H9 (cell line): ENCODE measurements around the gene RALBP1. TPM values are rescaled to one million over a fixed set of nuclear protein-coding genes. Genes with fewer than 3 reads are reported as not detected.

Experiments
- DNase-seq: peaks from one replicate; pipeline ENCODE4 v3.0.0-alpha.2; 2017
- H2AFZ ChIP-seq: one replicate; pipeline ENCODE4 v1.6.1; 2013; ENCODE audit warnings: mild to moderate bottlenecking, low read length, control low read depth, moderate library complexity
- H2AK5ac ChIP-seq: 2 replicates; pipeline ENCODE4 v1.6.1; 2013; ENCODE audit warnings: low read length, control low read depth, mixed read lengths; ENCODE audit not compliant: insufficient read length
- H2BK120ac ChIP-seq: one replicate; pipeline ENCODE4 v1.6.1; 2013; ENCODE audit warnings: low read depth, mild to moderate bottlenecking, low read length, control low read depth, inconsistent platforms; ENCODE audit not compliant: poor library complexity, severe bottlenecking
- H2BK12ac ChIP-seq: 2 replicates; pipeline ENCODE4 v1.6.1; 2013; ENCODE audit warnings: low read length, control low read depth, mixed read lengths, low read depth; ENCODE audit not compliant: insufficient read length
- H2BK15ac ChIP-seq: 2 replicates; pipeline ENCODE4 v1.6.1; 2013; ENCODE audit warnings: low read depth, low read length, control low read depth
- H2BK20ac ChIP-seq: one replicate; pipeline ENCODE4 v1.6.1; 2013; ENCODE audit warnings: low read depth, mild to moderate bottlenecking, low read length, control low read depth, inconsistent platforms; ENCODE audit not compliant: poor library complexity, severe bottlenecking
- H2BK5ac ChIP-seq: 2 replicates; pipeline ENCODE4 v1.6.1; 2013; ENCODE audit warnings: low read length, control low read depth, mixed read lengths; ENCODE audit not compliant: insufficient read length
- H3K14ac ChIP-seq: 2 replicates; pipeline ENCODE4 v1.6.1; 2013; ENCODE audit warnings: low read length, control low read depth; ENCODE audit not compliant: insufficient read depth
- H3K18ac ChIP-seq: 2 replicates; pipeline ENCODE4 v1.6.1; 2013; ENCODE audit warnings: low read depth, mild to moderate bottlenecking, mixed read lengths, low read length, control low read depth; ENCODE audit not compliant: insufficient read length
- H3K23ac ChIP-seq: 2 replicates; pipeline ENCODE4 v1.6.1; 2013; ENCODE audit warnings: low read length, control low read depth, mixed read lengths, low read depth; ENCODE audit not compliant: insufficient read length
- H3K23me2 ChIP-seq: 2 replicates; pipeline ENCODE4 v1.6.1; 2013; ENCODE audit warnings: low read depth, mild to moderate bottlenecking, mixed read lengths, low read length, control low read depth; ENCODE audit not compliant: insufficient read length, poor library complexity, severe bottlenecking
- H3K27ac ChIP-seq: 2 replicates; pipeline ENCODE4 v1.5.1; 2013; ENCODE audit warnings: low read length, control low read depth, mixed read lengths, low read depth; ENCODE audit not compliant: insufficient read length
- H3K27me3 ChIP-seq: 2 replicates; pipeline ENCODE4 v1.6.1; 2013; ENCODE audit warnings: low read length, control low read depth, inconsistent platforms; ENCODE audit not compliant: insufficient read depth
- H3K4ac ChIP-seq: 2 replicates; pipeline ENCODE4 v1.6.1; 2013; ENCODE audit warnings: low read depth, mild to moderate bottlenecking, control low read depth, inconsistent platforms, low read length, moderate library complexity
- H3K4me1 ChIP-seq: 2 replicates; pipeline ENCODE4 v1.6.1; 2013; ENCODE audit warnings: low read length, control low read depth, inconsistent platforms; ENCODE audit not compliant: insufficient read depth
- H3K4me2 ChIP-seq: 2 replicates; pipeline ENCODE4 v1.6.1; 2013; ENCODE audit warnings: low read length, control low read depth, mixed read lengths; ENCODE audit not compliant: insufficient read length, insufficient read depth
- H3K56ac ChIP-seq: 2 replicates; pipeline ENCODE4 v1.6.1; 2013; ENCODE audit warnings: low read depth, mild to moderate bottlenecking, mixed read lengths, low read length, control low read depth; ENCODE audit not compliant: insufficient read length
- H3K79me1 ChIP-seq: 2 replicates; pipeline ENCODE4 v1.6.1; 2013; ENCODE audit warnings: low read depth, mild to moderate bottlenecking, moderate library complexity, low read length, control low read depth, inconsistent platforms; ENCODE audit not compliant: insufficient read depth, poor library complexity, severe bottlenecking
- H3K79me2 ChIP-seq: 2 replicates; pipeline ENCODE4 v1.6.1; 2013; ENCODE audit warnings: low read length, control low read depth, inconsistent platforms; ENCODE audit not compliant: insufficient read depth
- H3K9ac ChIP-seq: 2 replicates; pipeline ENCODE4 v1.6.1; 2013; ENCODE audit warnings: low read length, control low read depth, mixed read lengths; ENCODE audit not compliant: insufficient read length; ENCODE audit errors: extremely low read depth
- H3K9me3 ChIP-seq: one replicate; pipeline ENCODE4 v1.6.1; 2013; ENCODE audit warnings: low read depth, low read length, inconsistent platforms; ENCODE audit not compliant: control insufficient read depth
- H3T11ph ChIP-seq: one replicate; pipeline ENCODE4 v1.6.1; 2013; ENCODE audit warnings: mild to moderate bottlenecking, low read length, control low read depth, inconsistent platforms
- H4K20me1 ChIP-seq: one replicate; pipeline ENCODE4 v1.6.1; 2013; ENCODE audit not compliant: control insufficient read depth, insufficient read length, insufficient read depth
- H4K5ac ChIP-seq: 2 replicates; pipeline ENCODE4 v1.6.1; 2013; ENCODE audit warnings: low read depth, mild to moderate bottlenecking, mixed read lengths, low read length, control low read depth; ENCODE audit not compliant: insufficient read length
- H4K8ac ChIP-seq: replicated peaks from 2 replicates; pipeline ENCODE4 v1.6.1; 2013; ENCODE audit warnings: low read length, control low read depth, mixed read lengths, low read depth; ENCODE audit not compliant: insufficient read length
- H4K91ac ChIP-seq: 2 replicates; pipeline ENCODE4 v1.6.1; 2013; ENCODE audit warnings: low read depth, mild to moderate bottlenecking, moderate library complexity, mixed read lengths, low read length, control low read depth; ENCODE audit not compliant: insufficient read length
- H3K27ac Mint-ChIP-seq, 3 experiments: 2 replicates in 2 of 3; 3 replicates in 1 of 3; pipeline ENCODE4 v1.8.0; 2020 to 2021; ENCODE audit warnings: mixed read lengths in 3 of 3, mild to moderate bottlenecking in 1 of 3, moderate library complexity in 1 of 3
- H3K27me3 Mint-ChIP-seq: 2 replicates; pipeline ENCODE4 v1.8.0; 2021; ENCODE audit warnings: low read depth, mild to moderate bottlenecking, moderate library complexity, mixed read lengths
- H3K36me3 Mint-ChIP-seq, 3 experiments: 2 replicates in 2 of 3; 3 replicates in 1 of 3; pipeline ENCODE4 v1.8.0; 2020 to 2021; ENCODE audit warnings: low read depth in 3 of 3, mixed read lengths in 3 of 3; ENCODE audit not compliant: insufficient read depth in 1 of 3
- H3K4me1 Mint-ChIP-seq, 2 experiments: 2 replicates each; pipeline ENCODE4 v1.8.0; 2020; ENCODE audit warnings: mixed read lengths in 2 of 2
- H3K4me3 Mint-ChIP-seq, 2 experiments: 2 replicates in 1 of 2; 3 replicates in 1 of 2; pipeline ENCODE4 v1.8.0; 2020 to 2021; ENCODE audit warnings: mild to moderate bottlenecking in 2 of 2, mixed read lengths in 2 of 2, moderate library complexity in 1 of 2
- H3K9me3 Mint-ChIP-seq, 2 experiments: 2 replicates in 1 of 2; 3 replicates in 1 of 2; pipeline ENCODE4 v1.8.0; 2020; ENCODE audit warnings: mild to moderate bottlenecking in 2 of 2, mixed read lengths in 2 of 2, moderate library complexity in 1 of 2
- WGBS: extraction: QIAGEN DNeasy Blood & Tissue Kit; methylation state at CpG from one replicate; pipeline ENCODE4 v1.1.7; 2013; ENCODE audit warnings: missing lambda C conversion rate, low lambda C conversion rate, mixed read lengths; ENCODE audit not compliant: insufficient read length; ENCODE audit errors: extremely low coverage; 5-methylcytosine and 5-hydroxymethylcytosine counted together
- total RNA-seq: library from RNA; stranded (reverse); gene quantifications from 2 replicates; pipeline ENCODE4 v1.2.1, GENCODE V29; 2021
- TF ChIP-seq, protein P1 (sequence below): fragments of 200-600 bp; sonication (generic); conservative IDR thresholded peaks from 3 replicates; pipeline ENCODE4 v1.8.0; 2021; ENCODE audit warnings: antibody characterized with exemption, mild to moderate bottlenecking

The RALBP1 gene
- total RNA-seq, 1 experiment from 2014 or later, result 51.0 TPM

DNA sequence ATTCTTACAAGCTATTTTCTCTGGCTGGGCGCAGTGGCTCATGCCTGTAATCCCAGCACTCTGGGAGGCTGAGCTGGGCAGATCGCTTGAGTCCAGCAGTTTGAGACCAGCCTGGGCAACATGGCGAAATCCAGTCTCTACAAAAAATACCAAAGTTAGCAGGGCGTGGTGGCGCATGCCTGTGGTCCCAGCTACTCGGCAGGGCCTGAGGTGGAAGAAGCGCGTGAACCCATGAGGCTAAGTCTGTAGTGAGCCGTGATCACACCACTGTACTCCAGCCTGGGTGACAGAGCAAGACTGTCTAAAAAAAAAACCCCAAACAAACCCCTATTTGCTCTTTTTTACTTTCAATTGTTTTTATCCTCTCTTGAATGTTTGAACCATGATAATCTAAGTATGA, 102.0 kb downstream of the RALBP1 start:
- no peak overlapping the region for H2BK5ac ChIP-seq
- no CpG with 5 or more reads among the region's 9 CpGs for WGBS
- no peak overlapping the region for H3K18ac ChIP-seq
- no peak overlapping the region for H2AFZ ChIP-seq
- no peak overlapping the region for H2BK15ac ChIP-seq
- H4K91ac ChIP-seq, result no peak overlapping the region
- peak overlapping the region; percentile 74 to 93 (median 79); a peak in 5 of 7 replicates for H3K27ac Mint-ChIP-seq
- no peak overlapping the region for H4K8ac ChIP-seq
- H3K4me3 Mint-ChIP-seq, result no peak overlapping the region
- no peak overlapping the region for H3K9ac ChIP-seq
- no peaks in the 10 kb centered on the region for H4K20me1 ChIP-seq
- no peak overlapping the region for H4K5ac ChIP-seq
- no peaks in the 10 kb centered on the region for H3K79me2 ChIP-seq
- no peak overlapping the region for H3K4ac ChIP-seq
- no peaks in the 10 kb centered on the region for H3K9me3 ChIP-seq
- no peaks in the 10 kb centered on the region; a peak in 2 of 5 replicates for H3K9me3 Mint-ChIP-seq
- no peak overlapping the region for H3K4me2 ChIP-seq
- no peak overlapping the region for H2BK12ac ChIP-seq
- H3K36me3 Mint-ChIP-seq, result peaks cover 16 to 36% (median 34%) of the 10 kb centered on the region in 3 experiments; a peak in 6 of 7 replicates
- H3K14ac ChIP-seq, result no peak overlapping the region
- no peaks in the 10 kb centered on the region for H3K23me2 ChIP-seq
- H3K4me1 ChIP-seq, result 0 out of 2 replicates have a peak, but pooled peaks cover 2% of the 10 kb centered on the region
- TF ChIP-seq, protein P1, sequence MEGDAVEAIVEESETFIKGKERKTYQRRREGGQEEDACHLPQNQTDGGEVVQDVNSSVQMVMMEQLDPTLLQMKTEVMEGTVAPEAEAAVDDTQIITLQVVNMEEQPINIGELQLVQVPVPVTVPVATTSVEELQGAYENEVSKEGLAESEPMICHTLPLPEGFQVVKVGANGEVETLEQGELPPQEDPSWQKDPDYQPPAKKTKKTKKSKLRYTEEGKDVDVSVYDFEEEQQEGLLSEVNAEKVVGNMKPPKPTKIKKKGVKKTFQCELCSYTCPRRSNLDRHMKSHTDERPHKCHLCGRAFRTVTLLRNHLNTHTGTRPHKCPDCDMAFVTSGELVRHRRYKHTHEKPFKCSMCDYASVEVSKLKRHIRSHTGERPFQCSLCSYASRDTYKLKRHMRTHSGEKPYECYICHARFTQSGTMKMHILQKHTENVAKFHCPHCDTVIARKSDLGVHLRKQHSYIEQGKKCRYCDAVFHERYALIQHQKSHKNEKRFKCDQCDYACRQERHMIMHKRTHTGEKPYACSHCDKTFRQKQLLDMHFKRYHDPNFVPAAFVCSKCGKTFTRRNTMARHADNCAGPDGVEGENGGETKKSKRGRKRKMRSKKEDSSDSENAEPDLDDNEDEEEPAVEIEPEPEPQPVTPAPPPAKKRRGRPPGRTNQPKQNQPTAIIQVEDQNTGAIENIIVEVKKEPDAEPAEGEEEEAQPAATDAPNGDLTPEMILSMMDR, result no peak
- no peaks in the 10 kb centered on the region for H3K79me1 ChIP-seq
- no peak overlapping the region for H3K56ac ChIP-seq
- no peak overlapping the region for H3K27ac ChIP-seq
- no peak overlapping the region for H3K23ac ChIP-seq
- H2BK120ac ChIP-seq, result no peak overlapping the region
- peaks cover 16 to 20% of the 10 kb centered on the region in 2 experiments for H3K4me1 Mint-ChIP-seq
- no peak overlapping the region for H2BK20ac ChIP-seq
- H3T11ph ChIP-seq, result no peak overlapping the region
- no peak for DNase-seq
- H3K27me3 Mint-ChIP-seq, result no peaks in the 10 kb centered on the region
- H2AK5ac ChIP-seq, result no peak overlapping the region
- H3K27me3 ChIP-seq, result no peaks in the 10 kb centered on the region
